Prostate gland (tissue), 2 donors: ENCODE results near the gene SRP54.

Experiments used
- POLR2A ChIP-seq: fragments of 450-650 bp; IDR thresholded peaks from one replicate; pipeline ENCODE4 v1.6.1; 2016; ENCODE audit warnings: antibody characterized with exemption, mild to moderate bottlenecking
- TF ChIP-seq, protein P1 (sequence below), 4 experiments: fragments of 200-600 bp in 2 of 4; fragments of 450-650 bp in 2 of 4; sonication (generic) in 2 of 4; IDR thresholded peaks; 1 replicate in 3 of 4; 2 replicates in 1 of 4; pipeline ENCODE4 v1.5.1; 2016 to 2019; ENCODE audit warnings: antibody characterized with exemption in 4 of 4, mild to moderate bottlenecking in 2 of 4, moderate library complexity in 2 of 4

DNA sequence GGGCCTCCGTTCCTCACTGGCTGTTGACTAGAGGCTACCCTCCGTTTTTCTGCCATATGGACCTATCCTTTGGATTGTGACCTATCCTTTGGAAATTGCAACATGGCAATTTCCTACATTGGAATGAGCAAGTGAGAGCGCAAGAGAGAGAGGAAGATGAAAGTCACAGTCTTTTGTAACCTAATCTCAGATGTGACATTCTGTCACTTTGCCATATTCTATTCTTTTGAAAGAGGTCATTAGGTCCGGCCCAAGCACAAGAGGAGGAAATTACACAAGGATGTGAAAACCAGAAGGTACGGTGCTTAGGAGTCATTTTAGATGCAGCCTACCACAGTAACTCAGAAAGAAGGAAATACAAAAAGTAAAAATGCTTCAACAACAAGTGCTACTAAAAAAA is 47.3 kb upstream of the SRP54 start:
- TF ChIP-seq, protein P1, sequence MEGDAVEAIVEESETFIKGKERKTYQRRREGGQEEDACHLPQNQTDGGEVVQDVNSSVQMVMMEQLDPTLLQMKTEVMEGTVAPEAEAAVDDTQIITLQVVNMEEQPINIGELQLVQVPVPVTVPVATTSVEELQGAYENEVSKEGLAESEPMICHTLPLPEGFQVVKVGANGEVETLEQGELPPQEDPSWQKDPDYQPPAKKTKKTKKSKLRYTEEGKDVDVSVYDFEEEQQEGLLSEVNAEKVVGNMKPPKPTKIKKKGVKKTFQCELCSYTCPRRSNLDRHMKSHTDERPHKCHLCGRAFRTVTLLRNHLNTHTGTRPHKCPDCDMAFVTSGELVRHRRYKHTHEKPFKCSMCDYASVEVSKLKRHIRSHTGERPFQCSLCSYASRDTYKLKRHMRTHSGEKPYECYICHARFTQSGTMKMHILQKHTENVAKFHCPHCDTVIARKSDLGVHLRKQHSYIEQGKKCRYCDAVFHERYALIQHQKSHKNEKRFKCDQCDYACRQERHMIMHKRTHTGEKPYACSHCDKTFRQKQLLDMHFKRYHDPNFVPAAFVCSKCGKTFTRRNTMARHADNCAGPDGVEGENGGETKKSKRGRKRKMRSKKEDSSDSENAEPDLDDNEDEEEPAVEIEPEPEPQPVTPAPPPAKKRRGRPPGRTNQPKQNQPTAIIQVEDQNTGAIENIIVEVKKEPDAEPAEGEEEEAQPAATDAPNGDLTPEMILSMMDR (IDR thresholded peaks at IDR 0.05) = no peak
- no peak for TF ChIP-seq POLR2A
